Bronchial epithelial cell (primary cell): ENCODE measurements around the gene FSD1L. TPM values are rescaled to one million over a fixed set of nuclear protein-coding genes. Genes with fewer than 3 reads are reported as not detected.

Experiments
- DNase-seq: peaks from one replicate; pipeline ENCODE4 v3.0.0-alpha.2; 2010; ENCODE audit warnings: low read depth
- FAIRE-seq: peaks from 2 replicates; lab custom pipeline; 2011; peaks lifted over from hg19 to GRCh38; lab: Jason Lieb, UNC
- H3K27me3 ChIP-seq: 2 replicates; pipeline ENCODE4 v1.5.1; 2011; ENCODE audit warnings: low read length; ENCODE audit not compliant: control insufficient read depth, insufficient read depth
- H3K36me3 ChIP-seq: 2 replicates; pipeline ENCODE4 v1.5.1; 2011; ENCODE audit warnings: low read length; ENCODE audit not compliant: control insufficient read depth, insufficient read depth
- H3K4me3 ChIP-seq: 2 replicates; pipeline ENCODE4 v1.5.1; 2011; ENCODE audit warnings: mild to moderate bottlenecking, low read depth, low read length, control low read depth
- total RNA-seq: library from RNA; depleted of rRNA; stranded (reverse); fragments of >200 nt; gene quantifications from 2 replicates; pipeline ENCODE4 v1.2.1, GENCODE V29; 2014
- TF ChIP-seq, protein P1 (sequence below): IDR thresholded peaks from 2 replicates; pipeline ENCODE4 v1.5.1; 2011; ENCODE audit warnings: mild to moderate bottlenecking, moderate library complexity, low read length, control low read depth, inconsistent platforms; ENCODE audit not compliant: insufficient read depth, severe bottlenecking

FSD1L gene
- total RNA-seq, 1 donor from 2014 or later = 2.4 TPM

DNA sequence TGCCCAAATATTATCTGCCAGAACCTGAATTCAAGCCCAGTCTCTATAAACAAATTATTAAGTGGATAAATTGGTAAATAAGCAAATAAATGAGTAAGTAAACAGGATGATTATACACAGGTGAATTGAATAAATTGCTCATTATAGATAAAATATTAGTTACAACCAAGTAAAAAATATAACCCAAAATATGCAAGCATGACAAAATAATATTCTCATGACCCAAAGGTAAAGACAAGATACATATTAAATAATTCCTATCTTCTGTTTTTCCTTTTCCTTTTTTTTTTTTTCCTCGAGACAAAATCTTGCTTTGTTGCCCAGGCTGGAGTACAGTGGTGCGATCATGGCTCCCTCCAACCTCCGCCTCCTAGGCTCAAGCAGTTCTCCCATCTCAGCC lies 21.2 kb upstream of the FSD1L start:
- no peak overlapping the region for H3K4me3 ChIP-seq
- FAIRE-seq (no peak), DNase-seq (no peak)
- no peaks in the 10 kb centered on the region for H3K27me3 ChIP-seq
- H3K36me3 ChIP-seq = no peaks in the 10 kb centered on the region
- TF ChIP-seq, protein P1, sequence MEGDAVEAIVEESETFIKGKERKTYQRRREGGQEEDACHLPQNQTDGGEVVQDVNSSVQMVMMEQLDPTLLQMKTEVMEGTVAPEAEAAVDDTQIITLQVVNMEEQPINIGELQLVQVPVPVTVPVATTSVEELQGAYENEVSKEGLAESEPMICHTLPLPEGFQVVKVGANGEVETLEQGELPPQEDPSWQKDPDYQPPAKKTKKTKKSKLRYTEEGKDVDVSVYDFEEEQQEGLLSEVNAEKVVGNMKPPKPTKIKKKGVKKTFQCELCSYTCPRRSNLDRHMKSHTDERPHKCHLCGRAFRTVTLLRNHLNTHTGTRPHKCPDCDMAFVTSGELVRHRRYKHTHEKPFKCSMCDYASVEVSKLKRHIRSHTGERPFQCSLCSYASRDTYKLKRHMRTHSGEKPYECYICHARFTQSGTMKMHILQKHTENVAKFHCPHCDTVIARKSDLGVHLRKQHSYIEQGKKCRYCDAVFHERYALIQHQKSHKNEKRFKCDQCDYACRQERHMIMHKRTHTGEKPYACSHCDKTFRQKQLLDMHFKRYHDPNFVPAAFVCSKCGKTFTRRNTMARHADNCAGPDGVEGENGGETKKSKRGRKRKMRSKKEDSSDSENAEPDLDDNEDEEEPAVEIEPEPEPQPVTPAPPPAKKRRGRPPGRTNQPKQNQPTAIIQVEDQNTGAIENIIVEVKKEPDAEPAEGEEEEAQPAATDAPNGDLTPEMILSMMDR = no peak

DNA sequence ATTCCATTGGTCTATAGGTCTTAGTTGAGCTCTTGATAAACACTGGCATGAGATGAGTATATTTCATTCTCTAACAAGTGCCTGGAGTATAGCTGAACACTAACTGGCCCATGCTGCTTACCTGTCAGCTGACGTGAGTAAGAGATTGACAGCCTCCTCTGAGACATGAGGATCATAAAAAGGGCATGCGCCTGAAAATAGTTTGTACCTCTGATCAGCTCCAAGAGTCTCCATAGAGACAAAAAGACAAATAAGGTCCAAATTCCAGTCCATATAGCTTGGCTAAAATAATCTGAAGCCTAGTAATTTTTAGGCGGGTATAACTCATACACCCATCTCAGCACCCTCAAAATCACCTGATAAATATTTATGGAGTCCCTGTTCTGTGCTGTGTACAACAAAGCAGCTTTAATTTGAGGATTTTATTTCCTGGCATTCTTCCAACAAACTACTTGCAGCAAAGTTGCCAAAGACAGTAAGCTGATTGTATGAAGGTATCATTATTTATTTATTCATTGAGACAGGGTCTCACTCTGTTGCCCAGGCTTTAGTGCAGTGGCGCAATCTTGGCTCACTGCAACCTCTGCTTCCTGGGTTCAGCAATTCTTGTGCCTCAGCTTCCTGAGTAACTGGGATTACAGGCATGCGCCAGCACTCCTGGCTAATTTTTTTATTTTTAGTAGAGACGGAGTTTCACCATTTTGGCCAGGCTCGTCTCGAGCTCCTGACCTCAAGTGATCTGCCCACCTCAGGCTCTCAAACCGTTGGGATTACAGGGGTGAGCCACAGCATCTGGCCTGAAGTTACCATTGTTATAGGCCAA lies 16.2 kb upstream of the FSD1L start:
- TF ChIP-seq, protein P1 = no peak
- no peak overlapping the region for H3K4me3 ChIP-seq
- no peak for FAIRE-seq

DNA sequence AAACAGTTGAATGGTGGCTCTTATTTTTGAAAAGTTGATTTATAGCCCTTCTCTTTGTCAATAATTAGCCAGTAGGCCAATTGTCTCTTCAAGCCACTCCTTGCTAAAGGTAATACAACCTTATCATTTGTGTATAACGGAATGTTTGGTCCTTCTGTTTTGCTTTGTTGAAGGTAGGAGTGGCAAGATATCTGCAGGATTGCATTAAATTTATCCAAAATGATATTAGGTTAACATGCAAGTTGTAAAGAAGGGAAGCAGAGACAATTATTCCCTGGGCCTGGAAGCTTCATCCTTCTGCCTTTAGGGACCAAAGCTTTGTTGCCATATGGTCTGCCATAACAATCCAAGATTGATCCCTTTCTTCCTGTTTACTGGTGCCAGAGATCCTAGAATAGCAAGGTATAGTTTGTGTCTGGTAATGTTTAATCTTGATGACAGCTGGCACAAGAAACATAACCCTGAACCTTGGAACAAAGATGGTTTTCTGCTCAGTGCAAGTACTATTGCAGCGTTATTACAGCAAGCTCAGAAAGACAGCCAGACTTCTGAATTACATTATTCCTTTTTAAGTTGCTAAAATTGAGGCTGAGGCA lies 15.5 kb upstream of the FSD1L start:
- TF ChIP-seq, protein P1 = no peak
- no peak overlapping the region for H3K4me3 ChIP-seq
- no peaks in the 10 kb centered on the region for H3K27me3 ChIP-seq
- no peaks in the 10 kb centered on the region for H3K36me3 ChIP-seq
- FAIRE-seq (no peak), DNase-seq (no peak)

More for the DNA sequence above, 16.2 kb upstream of the FSD1L start:
- Histone ChIP-seq H3K36me3 (no peaks in the 10 kb centered on the region), H3K27me3 (no peaks in the 10 kb centered on the region)
- no peak for DNase-seq

DNA sequence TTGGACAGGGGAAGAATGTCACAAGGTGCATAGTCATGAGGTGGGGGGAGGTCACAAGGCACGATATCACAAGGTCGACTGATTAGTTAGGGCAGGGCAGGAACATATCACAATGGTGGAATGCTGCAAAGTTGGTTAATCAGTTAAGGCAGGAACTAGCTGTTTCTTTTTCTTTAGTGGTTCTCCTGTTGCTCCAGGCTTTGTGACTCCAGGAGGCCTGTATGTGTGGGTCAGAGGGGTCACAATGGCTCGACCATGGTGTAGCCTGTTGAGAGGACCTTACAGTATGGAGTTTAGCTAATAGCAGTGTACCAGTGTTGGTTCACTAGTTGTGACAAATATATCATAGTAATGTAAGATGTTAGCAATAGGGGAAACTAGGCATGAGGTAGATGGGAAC lies 12.4 kb upstream of the FSD1L start:
- Histone ChIP-seq H3K4me3 (no peak overlapping the region), H3K36me3 (no peaks in the 10 kb centered on the region), H3K27me3 (no peaks in the 10 kb centered on the region)
- DNase-seq = no peak
- no peak for FAIRE-seq
- TF ChIP-seq, protein P1 = no peak

DNA sequence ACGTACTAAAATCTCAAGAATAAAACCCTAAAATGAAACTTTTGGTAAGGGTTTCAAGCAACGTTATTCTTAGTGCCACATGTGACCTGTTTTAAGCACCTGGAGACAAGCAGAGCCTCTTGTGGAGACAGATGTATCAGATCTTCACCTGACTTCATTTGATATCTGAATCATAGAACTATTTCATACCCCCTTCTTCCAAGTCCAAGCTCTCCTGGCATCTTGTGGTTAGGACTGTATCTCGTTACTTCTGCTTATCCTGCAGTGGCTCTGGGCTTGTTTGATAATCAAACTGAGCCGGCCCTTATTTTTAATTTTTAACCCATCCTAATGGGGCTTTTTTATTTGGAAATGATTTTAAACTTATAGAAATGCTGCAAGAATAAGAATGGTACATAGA lies 11.1 kb upstream of the FSD1L start:
- no peak for DNase-seq
- no peaks in the 10 kb centered on the region for H3K27me3 ChIP-seq
- no peak for FAIRE-seq
- H3K4me3 ChIP-seq = no peak overlapping the region
- no peaks in the 10 kb centered on the region for H3K36me3 ChIP-seq
- TF ChIP-seq, protein P1 = no peak
